ENCODE data around the gene PIGO. TPM values are rescaled to one million over a fixed set of nuclear protein-coding genes. Genes with fewer than 3 reads are reported as not detected.

Gene PIGO
- total RNA-seq, 1 experiment from 2014 or later = 26.1 TPM

- no peak for DNase-seq (ENCODE audit: low read depth)
These were observed 11.2 kb upstream of the PIGO start for GRCh38 chr9:35107297-35108290.

- no peak for DNase-seq (ENCODE audit: low read depth)
These were observed 9.9 kb upstream of the PIGO start for GRCh38 chr9:35106343-35106730.

- DNase-seq (ENCODE audit: low read depth) = no peak
These were observed 9.4 kb upstream of the PIGO start for GRCh38 chr9:35105571-35106342.

- no peak for DNase-seq (ENCODE audit: low read depth)
These were observed 8.7 kb upstream of the PIGO start for GRCh38 chr9:35105126-35105525.

GRCh38 chr9:35104586-35104985 is 8.2 kb upstream of the PIGO start:
- no peak for DNase-seq (ENCODE audit: low read depth)

GRCh38 chr9:35103660-35104191 is 7.3 kb upstream of the PIGO start:
- no peak for DNase-seq (ENCODE audit: low read depth)

GRCh38 chr9:35102769-35103659 is 6.6 kb upstream of the PIGO start, which contains the start of gene STOML2:
STOML2 (minus strand) TSS chr9:35103131; CDS start chr9:35103094, 37 bp downstream.
- DNase-seq (ENCODE audit: low read depth) = peak; percentile 95

GRCh38 chr9:35102465-35102768 is 6.0 kb upstream of the PIGO start:
- DNase-seq (ENCODE audit: low read depth) = no peak

- no peak for DNase-seq (ENCODE audit: low read depth)
These were observed 1.2 kb upstream of the PIGO start for GRCh38 chr9:35097573-35097972.

- DNase-seq (ENCODE audit: low read depth) = no peak
These were observed 4.9 kb downstream of the PIGO start for GRCh38 chr9:35091536-35091935.

GRCh38 chr9:35089434-35089833 is 7.0 kb downstream of the PIGO start:
- DNase-seq (ENCODE audit: low read depth) = no peak

GRCh38 chr9:35085078-35085477 is 11.3 kb downstream of the PIGO start:
- no peak for DNase-seq (ENCODE audit: low read depth)

GRCh38 chr9:35079426-35080341 is 16.7 kb downstream of the PIGO start, which contains the start of gene FANCG:
FANCG (minus strand) TSS chr9:35079942; CDS start chr9:35079524, 418 bp downstream.
- peak; percentile 93 for DNase-seq (ENCODE audit: low read depth)

GRCh38 chr9:35079041-35079425 is 17.4 kb downstream of the PIGO start:
- no peak for DNase-seq (ENCODE audit: low read depth)

- no peak for DNase-seq (ENCODE audit: low read depth)
These were observed 18.3 kb downstream of the PIGO start for GRCh38 chr9:35078066-35078465.

GRCh38 chr9:35076848-35077247 is 19.5 kb downstream of the PIGO start:
- no peak for DNase-seq (ENCODE audit: low read depth)

GRCh38 chr9:35075358-35075757 is 21.0 kb downstream of the PIGO start:
- DNase-seq (ENCODE audit: low read depth) = no peak

- no peak for DNase-seq (ENCODE audit: low read depth)
These were observed 21.6 kb downstream of the PIGO start for GRCh38 chr9:35074791-35075190.

- DNase-seq (ENCODE audit: low read depth) = no peak
These were observed 22.2 kb downstream of the PIGO start for GRCh38 chr9:35074141-35074540.

GRCh38 chr9:35073279-35073612 is 23.1 kb downstream of the PIGO start:
- DNase-seq (ENCODE audit: low read depth) = no peak

Measured in HT1080 (cell line).